GM12878 (cell line): ENCODE measurements around the gene MGAT3. TPM values are rescaled to one million over a fixed set of nuclear protein-coding genes. Genes with fewer than 3 reads are reported as not detected.

Experiments
- ATAC-seq: fragments of 200-7000 bp; cut with Tn5 transposase; 3 replicates; pipeline ENCODE4 v1.9.1; 2020; ENCODE audit warnings: mild to moderate bottlenecking, moderate library complexity
- BruUV-seq: library from RNA; stranded (reverse); fragments of 400-500 nt; replicated peaks from 2 replicates; lab custom pipeline; 2021; lab: Mats Ljungman, UMichigan
- CTCF ChIA-PET: fragments of 300-600 bp; sonication (Branson Sonifier 250); formaldehyde crosslinking; extraction: SDS; loops from one replicate; lab custom pipeline; 2021; ENCODE audit warnings: inconsistent platforms; lab: Yijun Ruan, JAX
- POLR2A ChIA-PET: fragments of 350-600 bp; formaldehyde crosslinking; extraction: SDS; loops from one replicate; lab custom pipeline; 2021; ENCODE audit warnings: inconsistent platforms; lab: Charles Lee
- RAD21 ChIA-PET: fragments of 300-600 bp; sonication (Branson Sonifier 250); formaldehyde crosslinking; loops from one replicate; lab custom pipeline; 2023; ENCODE audit warnings: antibody characterized with exemption; ENCODE audit not compliant: unreplicated experiment; lab: Charles Lee
- SMC1A ChIA-PET: fragments of 300-600 bp; sonication (Branson Sonifier 250); formaldehyde crosslinking; loops from one replicate; lab custom pipeline; 2023; ENCODE audit not compliant: unreplicated experiment, uncharacterized antibody; lab: Charles Lee
- DNase-seq: peaks from one replicate; pipeline ENCODE4 v3.0.0-alpha.2; 2011; ENCODE audit warnings: low read depth, low spot score
- FAIRE-seq: peaks from 3 replicates; lab custom pipeline; 2011; peaks lifted over from hg19 to GRCh38; lab: Jason Lieb, UNC
- H2AFZ ChIP-seq: 2 replicates; pipeline ENCODE4 v1.6.0; 2011; ENCODE audit warnings: low read depth, low read length, control low read depth; ENCODE audit not compliant: control insufficient read depth
- H3K27ac ChIP-seq: 2 replicates; pipeline ENCODE4 v1.5.1; 2011; ENCODE audit warnings: control low read depth; ENCODE audit not compliant: control insufficient read depth, insufficient read depth
- H3K27me3 ChIP-seq, 2 experiments: replicated peaks in 1 of 2; 2 replicates each; pipeline versions ENCODE4 v1.6.0 to v1.6.1; 2011; ENCODE audit warnings: low read length in 1 of 2; ENCODE audit not compliant: control insufficient read depth in 2 of 2, insufficient read depth in 2 of 2
- H3K36me3 ChIP-seq, 2 experiments: 2 replicates each; pipeline ENCODE4 v1.5.1; 2011; ENCODE audit warnings: low read length in 1 of 2; ENCODE audit not compliant: control insufficient read depth in 2 of 2, insufficient read depth in 2 of 2
- H3K4me1 ChIP-seq: 2 replicates; pipeline ENCODE4 v1.6.1; 2011; ENCODE audit warnings: mild to moderate bottlenecking, low read length, moderate library complexity, mixed read lengths; ENCODE audit not compliant: control insufficient read depth, insufficient read depth
- H3K4me2 ChIP-seq: 2 replicates; pipeline ENCODE4 v1.6.0; 2011; ENCODE audit warnings: control low read depth; ENCODE audit not compliant: control insufficient read depth, insufficient read depth
- H3K4me3 ChIP-seq: fragments of 200-600 bp; sonication (generic); 2 replicates; pipeline ENCODE4 v1.5.1; 2016
- H3K79me2 ChIP-seq: 2 replicates; pipeline ENCODE4 v1.6.0; 2011; ENCODE audit warnings: low read length; ENCODE audit not compliant: control insufficient read depth, insufficient read depth
- H3K9ac ChIP-seq: 2 replicates; pipeline ENCODE4 v1.8.0; 2011; ENCODE audit warnings: low read length, control low read depth, mixed read lengths; ENCODE audit not compliant: control insufficient read depth, insufficient read depth
- H3K9me3 ChIP-seq: replicated peaks from 3 replicates; pipeline ENCODE4 v1.5.1; 2011; ENCODE audit warnings: mild to moderate bottlenecking, low read length; ENCODE audit not compliant: control insufficient read depth, insufficient read depth
- H4K20me1 ChIP-seq: 2 replicates; pipeline ENCODE4 v1.6.0; 2011; ENCODE audit not compliant: control insufficient read depth, insufficient read depth
- BCL11A ChIP-seq: IDR thresholded peaks from 2 replicates; pipeline ENCODE4 v1.6.1; 2011; ENCODE audit warnings: low read depth, low read length
- DPF2 ChIP-seq: fragments of 450-650 bp; IDR thresholded peaks from 2 replicates; pipeline ENCODE4 v1.6.1; 2017; ENCODE audit warnings: mild to moderate bottlenecking
- E4F1 ChIP-seq: fragments of 450-650 bp; IDR thresholded peaks from 2 replicates; pipeline ENCODE4 v1.6.1; 2018; ENCODE audit warnings: borderline replicate concordance, mild to moderate bottlenecking; ENCODE audit not compliant: partially characterized antibody
- ESRRA ChIP-seq: IDR thresholded peaks from 2 replicates; pipeline ENCODE4 v1.6.1; 2012; ENCODE audit warnings: mild to moderate bottlenecking, low read length, improper control_type of control experiment
- MTA2 ChIP-seq: fragments of 450-650 bp; IDR thresholded peaks from 2 replicates; pipeline ENCODE4 v1.6.1; 2016; ENCODE audit warnings: low read depth, mild to moderate bottlenecking, moderate library complexity
- NFYA ChIP-seq: IDR thresholded peaks from 2 replicates; pipeline ENCODE4 v1.6.1; 2011; ENCODE audit warnings: low read depth, mild to moderate bottlenecking, low read length, improper control_type of control experiment, borderline replicate concordance
- NRF1 ChIP-seq: conservative IDR thresholded peaks from 2 replicates; pipeline ENCODE4 v1.6.1; 2011; ENCODE audit warnings: mild to moderate bottlenecking, low read depth, low read length, improper control_type of control experiment
- PAX5 ChIP-seq: IDR thresholded peaks from 2 replicates; pipeline ENCODE4 v1.6.1; 2011; ENCODE audit warnings: low read depth, low read length, borderline replicate concordance
- SP1 ChIP-seq: IDR thresholded peaks from one replicate; pipeline ENCODE4 v1.6.1; 2011; ENCODE audit warnings: low read depth, low read length
- ZNF384 ChIP-seq: IDR thresholded peaks from 2 replicates; pipeline ENCODE4 v1.6.1; 2012; ENCODE audit warnings: low read depth, mild to moderate bottlenecking, low read length, improper control_type of control experiment, borderline replicate concordance
- WGBS: methylation state at CpG from one replicate; pipeline ENCODE4 v1.1.6; 2016; ENCODE audit warnings: low lambda C conversion rate; ENCODE audit not compliant: insufficient replicate concordance, insufficient coverage; ENCODE audit errors: missing lambda C conversion rate; 5-methylcytosine and 5-hydroxymethylcytosine counted together
- in situ Hi-C: fragments of 300-500 bp; cut with MboI; formaldehyde crosslinking; loops from 9 replicates; pipeline ENCODE4 v1.14.3; 2018; ENCODE audit warnings: mixed read lengths
- intact Hi-C: fragments of 100-400 bp; cut with micrococcal nuclease; formaldehyde crosslinking; loops from one replicate; pipeline ENCODE4 v1.14.2; 2022; ENCODE audit not compliant: unreplicated experiment
- polyA plus RNA-seq, 11 experiments: library from polyadenylated mRNA; depleted of rRNA in 4 of 11; unstranded in 6 of 11; stranded (reverse) in 5 of 11; fragments of >200 nt; fragmentation: Nextera tagmentation in 4 of 11; fragmentation: Illumina TruSeq in 1 of 11; extraction: Ambion mirVana in 4 of 11; extraction: Trizol in 1 of 11; gene quantifications; 1 replicate in 1 of 11; 2 replicates in 10 of 11; pipeline versions ENCODE4 v1.2.1 to v1.2.3, GENCODE V29; 2011 to 2016; ENCODE audit warnings: inconsistent platforms in 2 of 11, missing spikeins in 2 of 11, low read depth in 1 of 11
- total RNA-seq, 4 experiments: library from RNA; depleted of rRNA in 3 of 4; stranded (reverse); fragments of >200 nt in 3 of 4; fragmentation: Illumina TruSeq in 1 of 4; extraction: Trizol in 1 of 4; gene quantifications; 2 replicates each; pipeline versions ENCODE4 v1.2.1 to v1.2.3, GENCODE V29; 2013 to 2021
- TF ChIP-seq, protein P1 (sequence below): fragments of 450-650 bp; IDR thresholded peaks from 2 replicates; pipeline ENCODE4 v1.6.1; 2017; ENCODE audit warnings: low read depth, mild to moderate bottlenecking, moderate library complexity

The MGAT3 gene
- total and polyA plus RNA-seq, 10 of the 15 experiments (the other 5 are each of a cell fraction or from before 2014, with no cell fraction given), result 0.32 to 40.2 (median 11.9) TPM

- TF ChIP-seq E4F1, result no peak
- no peak for TF ChIP-seq MTA2
- TF ChIP-seq ZNF384, result no peak
- no peak for TF ChIP-seq SP1
- TF ChIP-seq DPF2, result no peak
- no peak for TF ChIP-seq NRF1
- TF ChIP-seq, protein P1, sequence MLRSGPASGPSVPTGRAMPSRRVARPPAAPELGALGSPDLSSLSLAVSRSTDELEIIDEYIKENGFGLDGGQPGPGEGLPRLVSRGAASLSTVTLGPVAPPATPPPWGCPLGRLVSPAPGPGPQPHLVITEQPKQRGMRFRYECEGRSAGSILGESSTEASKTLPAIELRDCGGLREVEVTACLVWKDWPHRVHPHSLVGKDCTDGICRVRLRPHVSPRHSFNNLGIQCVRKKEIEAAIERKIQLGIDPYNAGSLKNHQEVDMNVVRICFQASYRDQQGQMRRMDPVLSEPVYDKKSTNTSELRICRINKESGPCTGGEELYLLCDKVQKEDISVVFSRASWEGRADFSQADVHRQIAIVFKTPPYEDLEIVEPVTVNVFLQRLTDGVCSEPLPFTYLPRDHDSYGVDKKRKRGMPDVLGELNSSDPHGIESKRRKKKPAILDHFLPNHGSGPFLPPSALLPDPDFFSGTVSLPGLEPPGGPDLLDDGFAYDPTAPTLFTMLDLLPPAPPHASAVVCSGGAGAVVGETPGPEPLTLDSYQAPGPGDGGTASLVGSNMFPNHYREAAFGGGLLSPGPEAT, result no peak
These were observed 79.1 kb downstream of the MGAT3 start (continued) for GRCh38 chr22:39535831-39536449.

DNA sequence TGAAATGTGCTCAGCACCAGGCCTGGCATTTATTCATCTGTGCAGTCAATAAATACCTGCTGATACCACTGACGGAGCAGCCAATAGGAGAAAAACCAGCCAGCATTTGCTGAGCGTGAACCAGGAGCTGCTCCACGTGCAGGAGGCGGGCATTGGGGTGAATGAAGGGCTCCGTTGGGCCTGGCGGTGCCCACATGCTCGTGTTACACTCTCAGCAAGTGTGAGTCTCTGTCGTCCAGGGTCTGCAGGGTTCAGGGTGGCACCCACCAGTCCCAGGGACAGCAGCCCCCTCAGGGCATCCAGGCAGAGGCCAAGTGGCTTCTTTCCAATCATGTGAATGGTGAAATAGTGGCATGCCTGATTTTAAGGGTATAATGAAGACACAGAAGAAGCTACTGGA lies 79.9 kb downstream of the MGAT3 start:
- POLR2A ChIA-PET, result interaction anchor here (0.7 kb wide), 1 partner anchor 746 kb away, joined by 3 read pairs; no protein-coding TSS in a partner anchor
- SMC1A ChIA-PET, result interaction anchor here (1.1 to 6.2 kb wide), 3 partner anchors 488 to 811 kb away, joined by 3 to 31 read pairs (median 3); no protein-coding TSS in a partner anchor
- RAD21 ChIA-PET, result interaction anchor here (5.5 kb wide), 1 partner anchor 488 kb away, joined by 48 read pairs; no protein-coding TSS in a partner anchor
- H3K9ac ChIP-seq, result no peak overlapping the region
- no peak for FAIRE-seq
- no peaks in the 10 kb centered on the region for H3K27me3 ChIP-seq
- intact Hi-C loops, result loop anchor here (5.0 kb wide), 1 partner anchor 486 kb away; no protein-coding TSS in a partner anchor
- no peak for DNase-seq
- H2AFZ ChIP-seq, result no peak overlapping the region
- peaks cover 9% of the 10 kb centered on the region for H3K79me2 ChIP-seq
- no peak overlapping the region for H3K4me2 ChIP-seq
- no peaks in the 10 kb centered on the region for H3K4me1 ChIP-seq
- no peak overlapping the region for H3K4me3 ChIP-seq
- no peak for ATAC-seq
- no peaks in the 10 kb centered on the region for H3K9me3 ChIP-seq
- WGBS, result 14% methylated on average over 8 of the region's 8 CpGs
- no peaks in the 10 kb centered on the region for H3K36me3 ChIP-seq
- BruUV-seq, result no TSS peak
- H4K20me1 ChIP-seq, result no peaks in the 10 kb centered on the region
- no peak overlapping the region for H3K27ac ChIP-seq
- in situ Hi-C loops, result loop anchor here (5.0 kb wide), 1 partner anchor 811 kb away; the partner anchor contains the start of gene ADSL
- CTCF ChIA-PET, result interaction anchor here (1.2 to 17.8 kb wide), 5 partner anchors 40 to 500 kb away, joined by 3 to 372 read pairs (median 25); partner anchors contain the start of gene MIEF1
- no peak for TF ChIP-seq NFYA
- TF ChIP-seq PAX5, result no peak
- TF ChIP-seq BCL11A, result no peak
- no peak for TF ChIP-seq ESRRA
- TF ChIP-seq, all 136 proteins: peak for 0
